Loucy (cell line): ENCODE measurements around the gene ZNF564.
A peak's percentile ranks its signal among the peaks of the same experiment; 100 is the strongest.

ENCODE experiments used
- H2AFZ ChIP-seq: fragments of 200-600 bp; sonication (generic); 2 replicates; pipeline ENCODE4 v1.6.0; 2016; ENCODE audit warnings: antibody characterized with exemption, mild to moderate bottlenecking, low read length, moderate library complexity
- H3F3A ChIP-seq: fragments of 200-600 bp; 2 replicates; pipeline ENCODE4 v1.6.0; 2016; ENCODE audit warnings: antibody characterized with exemption, low read depth, mild to moderate bottlenecking
- H3K27me3 ChIP-seq: fragments of 200-600 bp; sonication (generic); 2 replicates; pipeline ENCODE4 v1.6.1; 2014; ENCODE audit warnings: low read length, mild to moderate bottlenecking; ENCODE audit not compliant: insufficient read depth, poor library complexity, severe bottlenecking
- H3K36me3 ChIP-seq: fragments of 200-600 bp; sonication (generic); 2 replicates; pipeline ENCODE4 v1.6.1; 2016; ENCODE audit warnings: low read length; ENCODE audit not compliant: insufficient read depth
- H3K4me1 ChIP-seq: fragments of 200-600 bp; sonication (generic); 2 replicates; pipeline ENCODE4 v1.5.1; 2014; ENCODE audit warnings: low read length, mild to moderate bottlenecking; ENCODE audit not compliant: insufficient read depth, poor library complexity, severe bottlenecking
- H3K4me2 ChIP-seq: fragments of 200-600 bp; sonication (generic); 2 replicates; pipeline ENCODE4 v1.6.0; 2014; ENCODE audit warnings: antibody characterized with exemption, low read length, low read depth, mild to moderate bottlenecking; ENCODE audit not compliant: poor library complexity, severe bottlenecking
- H3K4me3 ChIP-seq: fragments of 200-600 bp; sonication (generic); 2 replicates; pipeline ENCODE4 v1.5.1; 2014; ENCODE audit warnings: low read length, mild to moderate bottlenecking, mixed read lengths; ENCODE audit not compliant: poor library complexity, severe bottlenecking
- H3K79me2 ChIP-seq: fragments of 200-600 bp; sonication (generic); 2 replicates; pipeline ENCODE4 v1.6.1; 2014; ENCODE audit warnings: low read length; ENCODE audit not compliant: insufficient read depth
- H3K9ac ChIP-seq: fragments of 200-600 bp; sonication (generic); 2 replicates; pipeline ENCODE4 v1.6.0; 2014; ENCODE audit warnings: mild to moderate bottlenecking, low read depth, low read length, moderate library complexity; ENCODE audit not compliant: poor library complexity, severe bottlenecking
- H3K9me2 ChIP-seq: fragments of 200-600 bp; sonication (generic); replicated peaks from 2 replicates; pipeline ENCODE4 v1.6.1; 2016; ENCODE audit warnings: low read depth, low read length, mixed read lengths
- H3K9me3 ChIP-seq: fragments of 200-600 bp; sonication (generic); 2 replicates; pipeline ENCODE4 v1.6.1; 2014; ENCODE audit warnings: mild to moderate bottlenecking, antibody characterized with exemption, low read length, low read depth; ENCODE audit not compliant: insufficient read depth
- H4K20me1 ChIP-seq: fragments of 200-600 bp; sonication (generic); 2 replicates; pipeline ENCODE4 v1.6.0; 2014; ENCODE audit warnings: antibody characterized with exemption, low read length, mild to moderate bottlenecking; ENCODE audit not compliant: insufficient read depth, poor library complexity, severe bottlenecking
- CTCF ChIP-seq: fragments of 200-600 bp; sonication (generic); conservative IDR thresholded peaks from 2 replicates; pipeline ENCODE4 v1.5.1; 2014; ENCODE audit warnings: mild to moderate bottlenecking, antibody characterized with exemption, low read length
- EZH2phosphoT487 ChIP-seq: fragments of 200-600 bp; IDR thresholded peaks from 2 replicates; pipeline ENCODE4 v1.6.1; 2018; ENCODE audit warnings: antibody characterized with exemption, mild to moderate bottlenecking, moderate library complexity, borderline replicate concordance

Gene ZNF564

GRCh38 chr19:12543855-12544254, 7.4 kb downstream of the ZNF564 start:
- no peaks in the 10 kb centered on the region for H3K9me3 ChIP-seq
- H3K27me3 ChIP-seq: no peaks in the 10 kb centered on the region
- H2AFZ ChIP-seq: no peak overlapping the region
- no peak for TF ChIP-seq EZH2phosphoT487
- H4K20me1 ChIP-seq: peaks cover 10% of the 10 kb centered on the region
- no peak overlapping the region for H3K4me3 ChIP-seq
- peaks cover 13% of the 10 kb centered on the region for H3K4me1 ChIP-seq
- no peak overlapping the region for H3K9ac ChIP-seq
- H3K9me2 ChIP-seq: no peaks in the 10 kb centered on the region
- H3K79me2 ChIP-seq: peaks cover 58% of the 10 kb centered on the region; the same call in 1 of the 2 replicates
- no peaks in the 10 kb centered on the region for H3F3A ChIP-seq
- 0 out of 2 replicates have a peak, but pooled peaks cover 2% of the 10 kb centered on the region for H3K36me3 ChIP-seq
- peak overlapping the region; percentile 19 for H3K4me2 ChIP-seq

DNA sequence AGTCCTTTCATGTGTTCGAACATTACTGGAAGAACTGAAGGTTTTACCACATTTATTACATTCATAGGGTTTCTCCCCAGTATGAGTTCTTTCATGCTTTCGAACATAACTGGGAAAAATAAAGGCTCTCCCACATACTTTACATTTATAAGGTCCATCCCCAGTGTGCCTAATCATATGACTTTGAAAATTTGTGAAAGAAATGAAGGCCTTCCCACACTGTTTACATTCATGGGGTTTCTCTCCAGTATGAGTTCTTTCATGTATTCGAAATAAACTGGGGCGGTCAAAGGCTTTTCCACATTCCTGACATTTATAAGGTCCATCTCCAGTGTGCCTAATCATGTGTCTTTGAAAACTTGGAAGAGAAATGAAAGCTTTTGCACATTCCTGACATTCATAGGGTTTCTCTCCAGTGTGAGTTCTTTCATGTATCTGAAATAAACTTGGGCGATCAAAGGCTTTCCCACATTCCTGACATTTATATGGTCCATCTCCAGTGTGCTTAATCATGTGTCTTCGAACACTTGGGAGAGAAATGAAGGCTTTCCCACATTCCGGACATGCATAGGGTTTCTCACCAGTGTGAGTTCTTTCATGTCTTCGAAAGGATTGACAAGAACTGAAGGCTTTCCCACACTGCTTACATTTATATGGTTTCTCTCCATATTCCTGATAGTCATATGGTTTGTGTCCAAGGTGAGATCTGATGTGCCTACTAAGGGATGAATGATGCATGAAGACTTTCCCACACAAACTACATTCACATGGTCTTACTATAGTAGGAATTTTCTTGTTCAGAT, 24.0 kb downstream of the ZNF564 start:
- H3F3A ChIP-seq: no peaks in the 10 kb centered on the region
- no peaks in the 10 kb centered on the region for H3K4me1 ChIP-seq
- H3K9ac ChIP-seq: no peak overlapping the region
- no peak overlapping the region for H2AFZ ChIP-seq
- peaks cover 9% of the 10 kb centered on the region; the same call in 1 of the 2 replicates for H3K79me2 ChIP-seq
- H3K36me3 ChIP-seq: peaks cover 47% of the 10 kb centered on the region
- H3K4me2 ChIP-seq: no peak overlapping the region
- no peak overlapping the region for H3K4me3 ChIP-seq
- TF ChIP-seq CTCF: no peak
- no peak for TF ChIP-seq EZH2phosphoT487
- no peaks in the 10 kb centered on the region for H4K20me1 ChIP-seq
- peaks cover 15% of the 10 kb centered on the region for H3K27me3 ChIP-seq
- peaks cover 62% of the 10 kb centered on the region for H3K9me3 ChIP-seq
- H3K9me2 ChIP-seq: no peaks in the 10 kb centered on the region

GRCh38 chr19:12526542-12526941, 24.7 kb downstream of the ZNF564 start:
- Histone ChIP-seq H3F3A (no peaks in the 10 kb centered on the region), H3K4me3 (no peak overlapping the region), H3K27me3 (peaks cover 15% of the 10 kb centered on the region), H3K9ac (no peak overlapping the region), H4K20me1 (no peaks in the 10 kb centered on the region), H3K4me1 (no peaks in the 10 kb centered on the region), H3K4me2 (no peak overlapping the region), H3K9me3 (peaks cover 58% of the 10 kb centered on the region), H3K9me2 (no peaks in the 10 kb centered on the region), H3K79me2 (peaks cover 9% of the 10 kb centered on the region; the same call in 1 of the 2 replicates), H3K36me3 (peaks cover 47% of the 10 kb centered on the region), H2AFZ (no peak overlapping the region)
- TF ChIP-seq CTCF: no peak
- TF ChIP-seq EZH2phosphoT487: no peak

- Histone ChIP-seq H3K9ac (no peak overlapping the region), H3K4me1 (no peaks in the 10 kb centered on the region), H2AFZ (no peak overlapping the region), H3K4me2 (no peak overlapping the region), H3K36me3 (peaks cover 19% of the 10 kb centered on the region), H4K20me1 (no peaks in the 10 kb centered on the region), H3K9me2 (no peaks in the 10 kb centered on the region), H3K79me2 (no peaks in the 10 kb centered on the region), H3K27me3 (peaks cover 10% of the 10 kb centered on the region), H3K4me3 (no peak overlapping the region), H3F3A (no peaks in the 10 kb centered on the region), H3K9me3 (peaks cover 28% of the 10 kb centered on the region)
- TF ChIP-seq EZH2phosphoT487 (no peak), CTCF (peak; percentile 59)
Measured at GRCh38 chr19:12521996-12522395, 29.3 kb downstream of the ZNF564 start.
